ENCODE measurements around the gene ASPDH.

ASPDH gene

GRCh38 chr19:50494186-50495019, 19.3 kb downstream of the ASPDH start:
- no peak for DNase-seq

- no peak for DNase-seq
Measured at GRCh38 chr19:50493171-50493570, 20.5 kb downstream of the ASPDH start.

- DNase-seq = no peak
Measured at GRCh38 chr19:50492303-50493052, 21.2 kb downstream of the ASPDH start.

- DNase-seq = no peak
Measured at GRCh38 chr19:50490991-50491472, 22.7 kb downstream of the ASPDH start.

GRCh38 chr19:50490411-50490811, 23.3 kb downstream of the ASPDH start:
- no peak for DNase-seq

- DNase-seq = no peak
Measured at GRCh38 chr19:50489461-50490011, 24.2 kb downstream of the ASPDH start.

GRCh38 chr19:50488389-50489194, 25.1 kb downstream of the ASPDH start:
- no peak for DNase-seq

- DNase-seq = no peak
Measured at GRCh38 chr19:50486823-50487515, 26.7 kb downstream of the ASPDH start.

- no peak for DNase-seq
Measured at GRCh38 chr19:50485284-50485955, 28.3 kb downstream of the ASPDH start.

- no peak for DNase-seq
Measured at GRCh38 chr19:50482916-50483315, 30.8 kb downstream of the ASPDH start.

- DNase-seq = no peak
Measured at GRCh38 chr19:50482271-50482855, 31.4 kb downstream of the ASPDH start.

GRCh38 chr19:50481351-50482149, 32.2 kb downstream of the ASPDH start:
- no peak for DNase-seq

GRCh38 chr19:50480281-50481111, 33.2 kb downstream of the ASPDH start:
- no peak for DNase-seq

GRCh38 chr19:50479761-50480251, 33.9 kb downstream of the ASPDH start:
- DNase-seq = no peak

GRCh38 chr19:50478901-50479715, 34.6 kb downstream of the ASPDH start:
- DNase-seq = no peak

- DNase-seq = no peak
Measured at GRCh38 chr19:50477751-50478515, 35.8 kb downstream of the ASPDH start.

GRCh38 chr19:50476907-50477238, 36.8 kb downstream of the ASPDH start:
- DNase-seq = no peak

All from NCI-H1436 treated with DMSO at 0.1 percent for 48 hours (cell line).